WTC11 (cell line): ENCODE data around the gene TAS2R40.

ENCODE experiments used
- ATF2 ChIP-seq: sonication (generic); formaldehyde crosslinking; IDR thresholded peaks from 2 replicates; pipeline ENCODE4 v1.8.1; 2022; ENCODE audit warnings: low read depth, missing genetic modification reagents, borderline replicate concordance
- CTCF ChIP-seq: fragments of 200-600 bp; IDR thresholded peaks from 2 replicates; pipeline ENCODE4 v1.8.0; 2022; ENCODE audit warnings: antibody characterized with exemption
- ELF4 ChIP-seq: sonication (generic); formaldehyde crosslinking; IDR thresholded peaks from 2 replicates; pipeline ENCODE4 v1.8.1; 2022; ENCODE audit warnings: low read depth, mild to moderate bottlenecking, moderate library complexity, missing genetic modification reagents
- FOXJ3 ChIP-seq: sonication (generic); formaldehyde crosslinking; IDR thresholded peaks from 2 replicates; pipeline ENCODE4 v1.9.0; 2021; ENCODE audit warnings: missing genetic modification reagents, mild to moderate bottlenecking, borderline replicate concordance
- NR2C2 ChIP-seq: sonication (generic); formaldehyde crosslinking; IDR thresholded peaks from 2 replicates; pipeline ENCODE4 v1.8.0; 2022; ENCODE audit warnings: mild to moderate bottlenecking, missing genetic modification reagents
- SMAD4 ChIP-seq: sonication (generic); formaldehyde crosslinking; IDR thresholded peaks from 2 replicates; pipeline ENCODE4 v1.8.0; 2022; ENCODE audit warnings: mild to moderate bottlenecking, missing genetic modification reagents
- TEAD1 ChIP-seq: sonication (generic); formaldehyde crosslinking; IDR thresholded peaks from 2 replicates; pipeline ENCODE4 v1.8.0; 2022; ENCODE audit warnings: mild to moderate bottlenecking, missing genetic modification reagents
- USF1 ChIP-seq: sonication (generic); formaldehyde crosslinking; IDR thresholded peaks from 2 replicates; pipeline ENCODE4 v1.8.0; 2022; ENCODE audit warnings: mild to moderate bottlenecking, missing genetic modification reagents
- USF2 ChIP-seq: sonication (generic); formaldehyde crosslinking; IDR thresholded peaks from 2 replicates; pipeline ENCODE4 v1.8.1; 2023; ENCODE audit warnings: mild to moderate bottlenecking, missing genetic modification reagents, moderate library complexity

- TF ChIP-seq CTCF = no peak
- no peak for TF ChIP-seq USF1 (CRISPR knock-in tag)
- no peak for TF ChIP-seq SMAD4 (CRISPR knock-in tag)
- no peak for TF ChIP-seq NR2C2
- TF ChIP-seq ATF2 (CRISPR knock-in tag) = no peak
- TF ChIP-seq FOXJ3 (CRISPR knock-in tag) = no peak
- no peak for TF ChIP-seq TEAD1 (CRISPR knock-in tag)
- no peak for TF ChIP-seq ELF4 (CRISPR knock-in tag)
- no peak for TF ChIP-seq USF2 (CRISPR knock-in tag)
Observed at GRCh38 chr7:143225047-143225446, 3.2 kb downstream of the TAS2R40 start.
